GM12873 (cell line): Measurements from ENCODE around the gene CLCF1.
A peak's percentile ranks its signal among the peaks of the same experiment; 100 is the strongest.

Experiments used
- CTCF ChIP-seq: IDR thresholded peaks from 2 replicates; pipeline ENCODE4 v1.5.1; 2012; ENCODE audit warnings: low read depth, mild to moderate bottlenecking, moderate library complexity, low read length, control low read depth; ENCODE audit not compliant: insufficient read depth; ENCODE audit errors: missing control alignments

CLCF1 gene

DNA sequence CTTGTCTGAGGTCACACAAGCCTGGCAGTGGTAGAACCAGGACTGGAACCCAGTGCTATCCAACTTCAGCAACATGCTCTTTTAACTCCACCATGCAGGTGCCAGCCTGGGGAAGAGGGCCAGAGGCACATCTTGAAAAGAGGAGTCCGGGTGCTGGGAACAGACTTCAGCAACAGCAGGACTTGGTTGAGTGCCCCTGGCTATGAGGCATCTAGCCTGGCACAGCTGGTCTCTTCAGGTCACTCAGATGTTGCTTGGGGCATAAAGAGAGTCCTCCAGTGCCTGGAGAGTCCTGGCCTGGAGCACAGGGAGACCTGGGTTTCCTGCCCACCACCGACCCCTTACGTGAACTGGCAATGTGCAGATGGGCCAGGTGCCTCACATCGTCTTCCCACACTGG is 5.1 kb upstream of the CLCF1 start:
- TF ChIP-seq CTCF, result no peak

DNA sequence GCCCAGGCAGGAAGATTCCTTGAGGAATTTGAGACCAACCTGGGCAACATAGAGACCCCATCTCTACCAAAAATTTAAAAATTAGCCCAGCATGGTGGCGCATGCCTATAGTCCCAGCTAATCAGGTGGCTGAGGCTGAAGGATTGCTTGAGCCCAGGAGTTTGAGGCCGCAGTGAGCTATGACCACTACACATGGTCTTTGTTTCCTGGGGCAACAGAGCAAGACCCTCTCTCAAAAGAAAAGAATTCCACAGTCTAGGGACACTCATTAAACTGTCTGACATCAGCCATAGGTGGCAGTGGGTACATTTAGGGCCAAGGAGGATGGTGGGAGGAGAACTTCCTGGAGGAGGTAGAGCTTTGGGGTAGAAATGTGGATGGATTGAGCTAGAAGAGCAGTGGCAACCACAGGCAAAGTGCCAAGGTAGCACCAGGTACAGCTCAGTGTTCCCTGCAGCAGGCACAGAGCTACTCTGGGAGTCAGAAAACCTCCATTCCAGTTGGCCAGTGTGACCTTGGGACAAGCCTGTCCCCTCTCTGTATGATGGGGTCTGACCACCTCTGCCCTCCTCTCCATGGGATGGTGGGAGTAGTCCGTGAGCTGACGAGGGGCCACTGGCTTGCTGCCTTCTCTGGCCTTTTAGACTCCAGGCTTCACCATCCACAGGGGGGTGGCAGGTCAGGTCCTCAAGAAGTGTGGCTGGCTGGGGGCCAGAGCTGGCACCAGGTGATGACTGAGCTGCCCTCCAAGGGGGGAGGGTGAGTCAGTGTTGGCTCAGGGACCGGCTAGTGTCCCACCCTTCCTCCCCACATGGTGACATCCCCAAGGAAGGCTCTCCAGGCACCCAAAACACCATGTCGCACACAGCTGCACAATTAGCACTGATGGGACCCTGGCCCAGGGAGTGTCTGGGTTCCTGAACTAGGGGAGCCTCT is 3.7 kb upstream of the CLCF1 start:
- TF ChIP-seq CTCF, result no peak

DNA sequence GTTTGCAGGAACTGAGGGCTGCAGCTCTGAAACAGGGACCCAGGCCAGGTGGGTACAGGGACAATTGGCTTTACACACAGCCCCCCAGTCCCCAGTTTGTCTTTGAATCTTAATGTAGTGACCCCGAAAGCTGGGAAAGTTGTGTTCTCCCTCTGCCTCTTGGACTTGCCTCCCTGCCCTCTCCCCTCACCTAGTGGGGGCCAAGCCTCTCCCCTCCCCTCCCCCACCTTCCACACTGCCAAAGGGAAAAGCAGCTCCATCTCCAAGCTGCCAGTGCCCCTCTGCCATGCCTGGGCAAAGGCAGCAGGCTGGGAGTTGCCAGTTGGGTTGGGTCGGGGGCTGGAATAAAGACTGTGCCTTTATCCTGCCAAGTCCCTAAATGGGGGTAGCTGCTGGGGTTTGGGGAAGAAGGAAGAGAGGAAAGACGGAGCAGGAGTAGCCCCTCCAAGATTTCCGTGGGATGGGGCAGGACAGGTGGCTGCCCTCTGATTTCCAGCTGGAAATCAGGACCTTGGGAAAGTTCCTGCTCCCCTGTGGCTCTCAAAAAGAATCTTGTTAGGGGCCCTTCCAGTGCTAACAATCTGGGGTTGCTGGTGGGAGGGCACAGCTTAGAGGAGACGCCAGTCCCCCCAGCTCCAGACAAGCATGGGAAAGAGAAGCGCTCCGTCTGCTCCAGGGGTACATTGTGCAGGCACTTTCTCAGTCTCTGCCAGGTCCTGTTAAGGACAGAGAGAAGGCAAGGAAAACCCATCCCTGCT is 2.8 kb upstream of the CLCF1 start:
- TF ChIP-seq CTCF, result no peak

GRCh38 chr11:67375320-67376055 is 2.1 kb upstream of the CLCF1 start:
- no peak for TF ChIP-seq CTCF

DNA sequence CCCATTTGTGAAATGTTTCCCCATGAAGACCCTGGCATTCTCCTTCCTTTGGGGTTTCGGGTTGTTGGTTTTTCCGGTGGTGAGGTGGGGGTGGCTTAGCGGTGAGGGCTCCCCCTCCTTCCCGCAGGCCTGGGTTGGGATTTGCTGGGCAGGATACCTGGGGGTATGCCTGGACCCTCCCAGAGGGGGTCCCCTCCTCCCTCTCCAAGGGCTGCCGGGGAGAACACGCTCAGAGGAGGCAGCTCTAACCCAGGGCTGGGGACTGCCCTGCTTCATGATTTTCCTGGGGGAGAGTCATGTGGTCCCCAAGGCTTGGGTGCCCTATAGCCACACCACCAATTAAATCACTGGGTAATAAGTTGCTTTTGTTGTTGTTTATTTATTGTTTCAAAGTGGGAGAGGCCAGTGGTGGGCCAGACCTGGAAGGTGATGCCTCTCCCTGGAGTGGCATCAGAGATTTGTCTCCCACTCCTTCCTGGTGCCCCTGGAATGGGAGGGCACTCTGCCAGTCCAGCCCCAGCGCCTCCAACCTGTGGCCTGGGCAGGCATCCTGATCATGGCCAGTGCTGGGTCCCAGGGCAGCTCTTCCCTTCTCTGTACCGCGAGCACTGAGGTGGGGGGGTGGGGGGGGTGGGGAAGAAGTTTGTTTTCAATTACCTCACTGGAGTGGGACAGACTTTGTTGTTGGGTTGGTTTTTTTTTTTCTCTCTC is 1.3 kb upstream of the CLCF1 start:
- no peak for TF ChIP-seq CTCF

- TF ChIP-seq CTCF, result peak; percentile 49
These were observed 511 bp upstream of the CLCF1 start for GRCh38 chr11:67373648-67374570.
